Large intestine (tissue), 3 donors: ENCODE measurements around the gene F10. TPM values are rescaled to one million over a fixed set of nuclear protein-coding genes. Genes with fewer than 3 reads are reported as not detected.

Experiments used
- DNase-seq, 2 donors: peaks; one replicate each; pipeline versions ENCODE4 v3.0.0 to v3.0.0-alpha.2; 2013
- H3K27ac ChIP-seq: one replicate; pipeline ENCODE4 v1.5.1; 2013; ENCODE audit warnings: low read length
- H3K27me3 ChIP-seq: 2 replicates; pipeline ENCODE4 v1.6.1; 2013; ENCODE audit warnings: low read length; ENCODE audit not compliant: control insufficient read depth, insufficient read depth
- H3K36me3 ChIP-seq: 2 replicates; pipeline ENCODE4 v1.6.1; 2013; ENCODE audit warnings: low read length; ENCODE audit not compliant: control insufficient read depth, insufficient read depth
- H3K4me1 ChIP-seq: one replicate; pipeline ENCODE4 v1.6.1; 2013; ENCODE audit warnings: low read length; ENCODE audit not compliant: control insufficient read depth, insufficient read depth
- H3K4me3 ChIP-seq: one replicate; pipeline ENCODE4 v1.5.1; 2013; ENCODE audit warnings: low read length
- H3K9me3 ChIP-seq: one replicate; pipeline ENCODE4 v1.6.1; 2013; ENCODE audit warnings: mild to moderate bottlenecking, low read depth, low read length, moderate library complexity; ENCODE audit not compliant: control insufficient read depth
- WGBS: methylation state at CpG from one replicate; pipeline ENCODE4 v1.1.5; 2013; ENCODE audit warnings: low lambda C conversion rate; ENCODE audit not compliant: insufficient coverage; 5-methylcytosine and 5-hydroxymethylcytosine counted together
- polyA plus RNA-seq: library from polyadenylated mRNA; unstranded; fragments of 120-200 nt; gene quantifications from one replicate; pipeline ENCODE4 v1.2.1, GENCODE V29; 2013

The F10 gene
- polyA plus RNA-seq, 1 donor, result 125 TPM

DNA sequence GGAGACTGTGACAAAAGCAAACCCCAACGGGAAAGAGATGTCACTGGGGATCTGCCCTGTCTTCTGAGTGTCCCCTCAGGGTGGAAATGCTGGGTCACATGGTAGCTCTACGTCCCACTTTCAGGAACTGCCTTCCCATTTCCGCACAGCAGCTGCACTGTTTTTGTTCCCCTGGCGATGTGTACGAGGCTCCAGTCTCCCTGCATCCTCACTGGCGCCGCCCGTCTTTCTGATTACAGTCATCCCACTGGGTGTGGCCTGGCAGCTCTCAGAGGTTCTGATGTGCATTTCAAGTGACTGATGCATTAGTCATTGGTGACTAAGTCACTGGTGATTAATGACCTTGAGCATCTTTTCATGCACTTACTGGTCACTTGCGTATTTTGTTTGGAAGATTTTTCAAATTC lies 64.7 kb downstream of the F10 start:
- Histone ChIP-seq H3K4me3 (no peak overlapping the region), H3K27ac (no peak overlapping the region), H3K4me1 (no peaks in the 10 kb centered on the region), H3K9me3 (no peaks in the 10 kb centered on the region), H3K36me3 (peaks cover 65% of the 10 kb centered on the region), H3K27me3 (no peaks in the 10 kb centered on the region)
- no peak for DNase-seq
- 84% methylated on average over 2 of the region's 9 CpGs for WGBS

DNA sequence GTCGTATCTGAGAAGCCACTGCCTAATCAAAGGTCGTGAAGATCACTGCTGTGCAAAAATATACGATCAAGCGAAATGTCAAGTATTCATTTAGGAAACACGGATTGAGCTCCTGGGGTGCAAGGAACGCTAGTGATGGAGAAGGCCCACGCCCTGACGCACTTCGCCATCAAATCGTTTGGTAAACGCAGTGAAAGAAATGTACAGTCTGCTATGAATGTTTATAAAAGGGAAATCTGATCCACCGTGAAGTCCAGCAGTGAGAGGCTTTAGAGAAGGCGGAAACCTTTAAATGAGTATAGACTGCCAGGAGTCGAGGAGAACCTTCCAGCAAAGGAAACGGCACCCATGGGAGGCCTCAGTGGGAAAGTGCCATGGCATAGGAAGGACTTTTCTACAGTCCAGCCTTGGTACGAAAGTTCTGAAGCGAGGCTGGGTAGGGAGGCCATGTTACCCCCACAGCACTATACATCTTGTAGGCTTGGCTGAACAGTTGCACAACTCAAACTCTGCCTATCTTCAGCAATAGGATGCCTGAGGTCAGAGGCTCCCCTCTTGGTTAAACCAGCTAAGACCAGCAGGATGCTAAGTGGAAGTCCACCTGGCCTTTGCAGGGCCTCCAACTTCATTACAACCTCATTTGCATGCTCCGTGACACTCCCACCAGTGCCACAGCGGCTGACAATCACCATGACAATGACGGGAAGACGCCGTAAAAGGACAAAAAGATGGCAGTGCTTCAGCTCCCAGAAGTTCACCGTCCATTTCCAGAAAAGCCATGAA lies 65.5 kb downstream of the F10 start:
- H3K9me3 ChIP-seq, result no peaks in the 10 kb centered on the region
- H3K27ac ChIP-seq, result no peak overlapping the region
- no peaks in the 10 kb centered on the region for H3K27me3 ChIP-seq
- 93% methylated on average over 7 of the region's 23 CpGs for WGBS
- H3K4me1 ChIP-seq, result no peaks in the 10 kb centered on the region
- no peak overlapping the region for H3K4me3 ChIP-seq
- H3K36me3 ChIP-seq, result peaks cover 65% of the 10 kb centered on the region
- DNase-seq, result no peak

DNA sequence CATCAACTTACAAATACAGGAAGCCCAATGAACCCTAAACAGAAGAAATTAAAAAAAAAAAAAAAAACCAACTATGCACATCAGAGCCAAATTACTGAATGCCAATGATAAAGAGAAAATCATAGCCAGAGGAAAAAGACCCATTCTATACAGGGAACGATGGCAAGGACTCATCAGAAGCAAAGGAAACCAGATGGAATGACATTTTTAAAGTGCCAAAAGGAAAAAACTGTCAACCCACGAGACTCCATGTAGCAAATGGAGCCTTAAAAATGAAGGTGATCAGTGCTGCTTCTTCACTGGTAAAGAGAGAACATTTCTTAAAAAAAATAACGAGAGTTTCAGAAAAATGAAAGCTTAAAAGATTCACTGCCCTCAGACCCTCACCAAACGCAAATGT lies 67.6 kb downstream of the F10 start:
- 90% methylated on average over 2 of the region's 4 CpGs for WGBS
- H3K36me3 ChIP-seq, result peaks cover 68% of the 10 kb centered on the region

DNA sequence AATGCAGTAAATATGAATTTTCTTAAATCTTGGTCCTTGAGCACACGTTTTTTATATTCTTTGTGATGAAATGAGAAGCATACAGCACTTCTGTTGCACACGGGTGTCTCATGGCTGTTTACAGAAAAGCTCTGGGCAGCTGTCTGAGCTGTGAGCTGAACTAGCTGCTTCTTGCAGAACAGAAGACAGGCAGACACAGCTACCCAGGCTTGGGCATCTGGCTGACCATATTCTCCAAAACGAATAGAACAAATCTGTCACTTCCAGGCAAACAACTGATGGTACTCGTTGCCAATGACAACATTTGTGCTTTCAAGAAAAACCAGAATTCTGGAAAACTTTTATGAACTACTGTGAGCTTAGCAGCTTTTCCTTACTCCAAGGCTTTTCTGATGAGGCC lies 69.7 kb downstream of the F10 start:
- no CpG with 5 or more reads among the region's 4 CpGs for WGBS
- H3K4me1 ChIP-seq, result no peaks in the 10 kb centered on the region
- no peak overlapping the region for H3K4me3 ChIP-seq
- H3K36me3 ChIP-seq, result peaks cover 71% of the 10 kb centered on the region
- no peaks in the 10 kb centered on the region for H3K27me3 ChIP-seq
- DNase-seq, result no peak
- H3K9me3 ChIP-seq, result no peaks in the 10 kb centered on the region
- no peak overlapping the region for H3K27ac ChIP-seq

More for the DNA sequence above, 67.6 kb downstream of the F10 start:
- H3K4me3 ChIP-seq, result no peak overlapping the region
- H3K9me3 ChIP-seq, result no peaks in the 10 kb centered on the region
- DNase-seq, result no peak
- no peaks in the 10 kb centered on the region for H3K4me1 ChIP-seq
- H3K27ac ChIP-seq, result no peak overlapping the region
- H3K27me3 ChIP-seq, result no peaks in the 10 kb centered on the region

DNA sequence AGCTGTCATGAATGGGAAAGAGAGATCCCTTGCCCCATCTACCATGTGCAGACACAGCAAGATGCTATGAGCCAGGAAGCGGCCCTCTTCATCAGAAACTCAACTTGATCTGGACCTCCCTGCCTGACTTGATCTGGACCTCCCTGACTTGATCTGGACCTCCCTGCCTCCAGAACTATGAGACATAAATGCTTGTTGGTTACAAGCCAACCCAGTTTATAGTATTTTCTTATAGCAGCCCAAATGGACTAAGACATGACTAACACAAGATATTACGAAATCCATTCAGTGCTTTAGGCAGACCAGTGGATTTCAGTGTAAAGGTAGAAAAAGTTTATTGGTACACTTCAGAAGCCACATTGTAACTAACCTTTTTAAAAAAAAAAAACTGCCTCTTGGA lies 70.3 kb downstream of the F10 start:
- no CpG with 5 or more reads among the region's 2 CpGs for WGBS
- H3K36me3 ChIP-seq, result peaks cover 74% of the 10 kb centered on the region
- no peak overlapping the region for H3K4me3 ChIP-seq
- H3K27me3 ChIP-seq, result no peaks in the 10 kb centered on the region
- no peak for DNase-seq
- no peaks in the 10 kb centered on the region for H3K9me3 ChIP-seq
- no peaks in the 10 kb centered on the region for H3K4me1 ChIP-seq
- no peak overlapping the region for H3K27ac ChIP-seq

DNA sequence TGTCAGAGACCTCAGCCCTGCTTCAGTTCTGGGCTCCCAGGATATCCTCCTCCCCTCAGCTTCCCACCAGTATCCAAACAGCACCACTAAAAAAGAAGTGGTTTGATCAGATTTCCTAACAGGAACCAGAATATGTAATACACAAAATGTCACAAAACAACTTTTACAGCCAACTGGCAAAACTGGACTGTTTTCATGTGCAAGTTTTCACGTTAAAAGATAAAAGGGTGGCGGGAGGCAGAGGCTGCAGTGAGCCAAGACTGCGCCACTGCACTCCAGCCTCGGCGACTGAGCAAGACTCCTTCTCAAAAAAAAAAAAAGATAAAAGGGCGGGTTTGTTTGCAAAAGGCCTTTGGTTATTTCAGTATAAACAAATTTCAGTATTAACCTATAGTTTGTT lies 72.8 kb downstream of the F10 start:
- DNase-seq, result no peak
- 71% methylated on average over 1 of the region's 6 CpGs for WGBS
- no peaks in the 10 kb centered on the region for H3K9me3 ChIP-seq
- no peak overlapping the region for H3K27ac ChIP-seq
- no peaks in the 10 kb centered on the region for H3K4me1 ChIP-seq
- H3K36me3 ChIP-seq, result peaks cover 79% of the 10 kb centered on the region
- H3K27me3 ChIP-seq, result no peaks in the 10 kb centered on the region
- no peak overlapping the region for H3K4me3 ChIP-seq

DNA sequence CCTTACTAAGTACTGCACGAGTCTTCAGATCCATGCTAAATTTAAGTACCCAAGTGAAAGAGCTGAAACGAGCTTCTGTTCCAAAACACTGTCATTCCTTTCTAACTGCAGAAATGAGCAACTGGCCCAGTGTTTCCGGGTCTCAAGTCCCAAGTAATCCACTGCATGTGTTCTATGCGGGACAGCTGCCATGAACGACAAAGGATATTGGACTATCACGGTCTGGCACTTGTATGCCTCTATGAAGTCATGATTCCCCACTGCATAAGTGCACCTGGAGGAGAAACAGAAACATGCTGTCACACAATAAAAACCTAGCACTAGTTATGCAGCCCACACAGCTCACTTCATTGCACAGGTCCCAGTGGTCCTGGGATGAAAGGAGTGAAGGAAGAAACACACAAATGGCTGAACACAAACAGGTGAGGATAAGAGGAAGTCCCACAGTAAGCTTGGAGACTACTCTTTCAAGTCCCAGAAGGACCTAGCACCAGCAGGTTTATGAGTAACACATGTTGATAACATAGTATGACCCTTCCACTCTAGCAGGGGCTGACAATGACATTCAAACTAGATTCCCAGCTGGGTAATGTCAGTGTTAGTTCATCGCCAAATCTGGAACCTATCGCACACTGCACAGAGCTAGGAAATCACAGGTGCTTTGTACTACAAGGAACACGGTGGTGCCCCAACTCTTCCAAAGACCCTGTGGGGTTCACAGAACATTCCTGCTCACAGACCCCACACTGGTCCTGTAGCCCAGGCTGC lies 74.6 kb downstream of the F10 start:
- peaks cover 69% of the 10 kb centered on the region for H3K36me3 ChIP-seq
- H3K4me1 ChIP-seq, result no peaks in the 10 kb centered on the region
- no peaks in the 10 kb centered on the region for H3K9me3 ChIP-seq
- WGBS, result no CpG with 5 or more reads among the region's 9 CpGs
- H3K27ac ChIP-seq, result no peak overlapping the region
- no peak overlapping the region for H3K4me3 ChIP-seq
- H3K27me3 ChIP-seq, result no peaks in the 10 kb centered on the region
- DNase-seq, result no peak

Other genes with a start within 250 kb of the F10 start
- gene MCF2L, start 153.6 kb upstream of the F10 start, polyA plus RNA-seq, result 30.9 TPM
- gene F7, start 17.0 kb upstream of the F10 start, polyA plus RNA-seq, result 38.1 TPM
- gene PROZ, start 35.8 kb downstream of the F10 start, polyA plus RNA-seq, result 1.0 TPM
- 52.0 TPM for gene PCID2, start 85.9 kb downstream of the F10 start, polyA plus RNA-seq
- 78.4 TPM for gene CUL4A, start 86.8 kb downstream of the F10 start, polyA plus RNA-seq
- gene LAMP1, start 174.4 kb downstream of the F10 start, polyA plus RNA-seq, result 215 TPM
- 65.7 TPM for gene GRTP1, start 241.3 kb downstream of the F10 start, polyA plus RNA-seq